GM19467 (cell line): Measurements from ENCODE around the gene PPP3CA.

Experiments
- ATAC-seq: cut with Tn5 transposase; IDR thresholded peaks from one replicate; pipeline ENCODE4 v1.9.1; 2021; ENCODE audit warnings: mild to moderate bottlenecking, moderate library complexity; ENCODE audit not compliant: unreplicated experiment

Gene PPP3CA

GRCh38 chr4:101065935-101066485 lies 281.3 kb downstream of the PPP3CA start:
- ATAC-seq: no peak

GRCh38 chr4:101065346-101065745 lies 282.0 kb downstream of the PPP3CA start:
- ATAC-seq: no peak

DNA sequence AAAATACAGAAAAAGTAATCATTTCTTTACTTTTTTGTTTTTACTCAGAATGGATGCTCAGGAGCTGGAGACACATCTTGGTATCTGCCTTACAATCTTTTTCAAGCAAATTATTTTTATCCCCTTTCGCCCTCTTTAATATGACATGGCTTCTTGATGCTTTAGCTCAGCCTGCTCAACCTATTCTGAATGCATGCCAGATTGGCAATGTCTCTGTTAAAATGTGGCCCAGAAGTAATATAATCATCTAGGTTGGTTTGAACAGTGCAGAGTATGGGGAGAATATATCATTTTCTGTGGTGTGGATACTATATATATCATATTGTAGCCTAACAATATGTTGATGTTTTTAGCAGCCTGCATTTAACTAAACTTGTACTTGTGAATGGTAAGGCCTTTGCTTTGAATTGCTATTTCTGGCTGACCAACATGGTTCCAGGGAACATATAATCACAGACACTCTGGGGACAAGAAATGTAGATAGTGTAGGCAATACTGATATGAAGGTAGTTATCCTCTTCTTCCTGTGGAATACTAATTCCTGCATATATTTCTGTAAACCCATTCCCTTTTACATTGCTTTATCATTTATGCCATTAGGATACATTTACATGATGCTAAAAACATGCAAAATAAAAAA lies 282.7 kb downstream of the PPP3CA start:
- ATAC-seq: no peak

- ATAC-seq: no peak
Measured at GRCh38 chr4:101055392-101055791, 291.9 kb downstream of the PPP3CA start.

DNA sequence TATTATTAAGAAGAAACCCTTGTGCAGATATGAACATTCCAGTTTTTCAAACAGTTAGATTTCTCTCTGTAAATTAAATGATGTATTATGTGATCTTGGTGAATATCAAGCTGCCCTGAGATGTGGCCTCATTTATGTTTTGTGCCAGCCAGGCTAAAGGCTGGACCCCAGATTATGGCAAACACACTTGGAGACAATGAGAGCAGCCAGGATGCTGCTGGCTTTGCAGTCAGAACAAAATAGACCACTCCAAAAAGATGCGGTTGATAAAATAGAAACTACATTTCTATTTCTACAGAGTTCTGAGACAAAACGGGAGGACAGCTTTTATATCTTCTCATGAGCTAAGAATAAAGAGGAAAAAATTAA lies 296.5 kb downstream of the PPP3CA start:
- ATAC-seq: no peak

DNA sequence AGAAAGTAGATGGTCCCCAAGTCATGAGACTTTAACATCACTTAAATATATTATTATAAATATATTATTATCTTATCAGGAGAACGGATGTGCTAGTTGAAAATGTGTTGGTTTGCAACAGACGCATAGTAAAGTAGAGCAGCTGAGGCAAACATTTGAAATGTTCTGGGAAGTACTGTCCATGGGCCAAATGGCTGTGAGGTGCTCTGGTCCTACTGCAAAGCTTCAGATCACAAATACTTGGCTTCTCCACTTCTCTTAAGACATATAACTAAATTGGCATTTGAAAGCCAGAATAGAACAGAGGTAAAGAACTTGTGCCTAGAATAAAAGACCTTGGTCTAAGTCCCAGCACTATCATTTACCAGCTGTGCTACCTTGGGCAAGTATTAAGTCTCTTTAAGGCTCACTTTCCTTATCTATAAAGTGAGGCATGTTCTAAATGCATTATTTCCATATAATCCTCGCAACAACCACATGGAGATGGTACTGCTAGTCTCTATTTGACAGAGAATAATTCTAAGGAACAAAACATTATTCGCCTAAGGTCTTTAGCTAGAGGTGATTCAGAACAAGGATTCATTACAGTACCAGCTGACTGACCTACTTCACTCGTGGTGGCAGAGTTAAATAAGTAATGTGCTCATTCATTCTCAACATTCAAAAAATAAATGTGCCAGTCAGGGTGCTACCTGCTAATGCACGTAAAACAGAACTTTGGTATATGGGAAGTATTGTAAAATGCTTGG lies 297.1 kb downstream of the PPP3CA start:
- ATAC-seq: no peak

- no peak for ATAC-seq
Measured at GRCh38 chr4:101049549-101050001, 297.8 kb downstream of the PPP3CA start.

DNA sequence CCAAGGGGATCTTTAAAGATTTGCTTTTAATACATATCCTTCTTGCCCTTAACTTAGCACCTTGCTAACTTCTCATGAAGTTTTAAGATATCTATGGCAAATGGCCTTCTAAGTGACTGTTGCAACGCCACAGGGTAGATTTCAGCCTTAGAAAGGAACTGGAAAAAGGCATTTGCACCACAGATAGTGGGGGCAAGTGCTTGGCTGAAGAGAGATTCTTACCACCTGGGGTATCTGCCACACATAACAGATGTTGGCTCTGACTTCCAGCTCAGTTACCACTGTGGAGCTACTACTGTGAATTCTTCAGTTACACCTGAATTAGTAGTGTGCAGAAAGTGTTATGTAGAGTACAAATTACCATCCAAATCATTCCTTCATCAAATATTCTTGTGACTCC lies 302.6 kb downstream of the PPP3CA start:
- no peak for ATAC-seq

GRCh38 chr4:101042847-101043246 lies 304.5 kb downstream of the PPP3CA start:
- ATAC-seq: no peak

GRCh38 chr4:101040776-101041175 lies 306.6 kb downstream of the PPP3CA start:
- no peak for ATAC-seq

DNA sequence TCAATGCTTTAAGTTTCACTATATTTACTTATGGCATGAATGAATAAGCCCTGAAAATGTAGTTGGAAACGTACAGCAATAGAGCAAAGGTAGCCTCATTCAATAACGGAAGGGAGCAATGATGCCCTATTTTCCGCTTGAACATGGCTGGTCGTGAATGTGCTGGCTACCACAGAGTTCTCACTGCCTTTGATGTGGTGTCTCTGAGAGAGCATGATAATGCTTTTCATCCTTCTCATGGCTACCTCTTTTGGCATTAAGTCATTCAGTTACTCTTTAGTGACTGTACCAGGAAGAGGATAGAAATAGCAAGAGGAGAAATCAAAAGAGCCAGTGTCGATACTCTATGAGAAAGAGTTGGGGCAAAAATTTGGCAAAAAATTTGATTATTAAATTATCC lies 308.0 kb downstream of the PPP3CA start:
- ATAC-seq: no peak

DNA sequence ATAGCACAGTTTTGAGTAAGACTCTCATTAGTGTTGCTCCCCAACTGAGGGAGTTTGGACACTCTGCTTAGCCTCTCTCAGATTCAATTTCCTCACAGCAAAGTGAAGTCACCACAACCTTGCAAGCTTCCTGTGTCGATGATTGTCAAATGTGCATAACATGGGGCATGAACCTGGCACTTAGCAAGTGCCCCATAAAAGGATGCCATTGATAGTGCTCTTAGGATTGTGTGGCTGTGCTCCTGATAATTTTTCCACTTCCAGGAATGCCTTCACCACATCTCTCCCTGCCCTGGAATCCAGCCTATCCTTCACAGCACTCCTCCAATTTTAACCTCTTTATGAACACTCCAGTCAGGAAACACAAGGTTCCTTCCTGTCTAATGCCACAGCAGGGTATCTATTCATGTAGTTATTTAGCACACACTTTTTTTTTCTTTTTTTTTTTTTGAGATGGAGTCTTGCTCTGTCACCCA lies 309.4 kb downstream of the PPP3CA start:
- no peak for ATAC-seq

GRCh38 chr4:101037249-101037648 lies 310.1 kb downstream of the PPP3CA start:
- ATAC-seq: no peak

GRCh38 chr4:101035487-101035886 lies 311.8 kb downstream of the PPP3CA start:
- ATAC-seq: no peak

GRCh38 chr4:101033986-101034385 lies 313.3 kb downstream of the PPP3CA start:
- ATAC-seq: no peak

DNA sequence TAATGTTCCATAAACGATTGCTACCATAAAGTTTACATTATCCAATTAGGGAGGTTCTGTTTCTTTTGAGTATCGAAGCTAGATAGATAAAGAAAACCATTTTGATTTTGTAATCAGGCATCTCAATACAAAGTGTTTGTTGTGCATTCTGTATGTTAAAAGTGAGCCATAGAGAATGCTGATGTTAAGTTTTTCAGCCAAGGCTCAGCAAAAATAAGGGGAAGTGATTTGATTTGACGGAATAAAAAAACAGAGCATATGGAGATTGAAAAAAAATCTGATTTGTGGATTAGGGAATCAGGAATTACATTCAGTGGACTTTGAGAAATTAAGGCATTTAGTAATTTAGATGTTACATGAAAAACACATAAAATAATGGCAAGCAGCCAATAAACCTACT lies 314.8 kb downstream of the PPP3CA start:
- no peak for ATAC-seq

DNA sequence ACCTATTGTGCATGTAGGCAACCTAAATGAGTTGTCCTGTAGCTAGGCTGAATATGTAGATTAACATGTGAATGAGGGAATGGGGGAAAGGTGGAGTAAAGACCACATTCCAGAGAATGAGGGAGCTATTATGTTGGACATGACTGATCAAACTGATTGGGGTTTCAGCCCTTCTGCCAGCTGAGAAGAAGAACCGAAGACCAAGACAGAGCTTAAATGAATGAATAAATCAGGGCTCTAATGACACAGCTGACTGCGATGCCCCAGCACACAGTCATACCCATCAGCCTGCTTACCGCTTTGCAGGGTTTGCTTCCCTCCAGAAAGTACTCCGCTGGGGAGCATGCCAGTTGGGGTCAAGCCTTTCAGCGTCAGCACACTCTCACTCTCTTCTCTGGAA lies 315.4 kb downstream of the PPP3CA start:
- no peak for ATAC-seq

DNA sequence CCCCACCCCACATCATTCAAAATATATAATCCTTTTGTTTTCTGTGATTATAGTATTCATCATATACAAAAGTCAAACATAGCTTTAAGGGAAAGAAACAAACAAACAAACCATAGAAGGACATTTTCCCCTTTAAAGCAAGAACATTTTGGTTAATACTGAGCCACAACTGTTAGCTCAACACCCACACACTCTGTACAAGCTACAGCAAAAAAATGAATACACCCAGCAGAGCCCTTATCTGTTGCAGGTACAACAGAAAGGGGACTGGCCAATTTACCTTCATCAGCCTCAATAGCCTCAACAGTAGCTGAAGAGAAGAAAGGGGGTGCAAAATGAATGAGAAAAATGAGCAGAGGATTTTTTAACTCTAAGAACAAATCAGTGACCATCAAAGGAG lies 318.4 kb downstream of the PPP3CA start:
- ATAC-seq: no peak

DNA sequence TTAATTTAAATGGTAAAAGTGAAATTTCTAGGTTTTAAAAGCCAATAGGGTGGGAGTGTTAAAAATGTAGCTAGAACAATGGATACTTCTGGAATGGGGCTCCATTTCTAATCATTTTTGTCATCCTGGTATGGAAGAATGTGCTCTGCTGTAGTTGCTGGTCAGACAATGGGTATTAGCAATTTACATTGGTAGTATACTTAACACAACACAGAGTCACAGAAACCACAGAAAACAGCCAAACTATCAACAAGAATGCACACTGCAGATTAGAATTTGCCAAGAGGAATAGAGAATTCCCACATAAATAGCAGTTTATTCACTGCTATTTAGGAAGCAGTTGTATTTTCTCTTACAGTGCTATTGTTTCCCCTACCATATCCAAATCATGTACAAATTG lies 319.6 kb downstream of the PPP3CA start:
- ATAC-seq: no peak

GRCh38 chr4:101025755-101026154 lies 321.6 kb downstream of the PPP3CA start:
- ATAC-seq: no peak

DNA sequence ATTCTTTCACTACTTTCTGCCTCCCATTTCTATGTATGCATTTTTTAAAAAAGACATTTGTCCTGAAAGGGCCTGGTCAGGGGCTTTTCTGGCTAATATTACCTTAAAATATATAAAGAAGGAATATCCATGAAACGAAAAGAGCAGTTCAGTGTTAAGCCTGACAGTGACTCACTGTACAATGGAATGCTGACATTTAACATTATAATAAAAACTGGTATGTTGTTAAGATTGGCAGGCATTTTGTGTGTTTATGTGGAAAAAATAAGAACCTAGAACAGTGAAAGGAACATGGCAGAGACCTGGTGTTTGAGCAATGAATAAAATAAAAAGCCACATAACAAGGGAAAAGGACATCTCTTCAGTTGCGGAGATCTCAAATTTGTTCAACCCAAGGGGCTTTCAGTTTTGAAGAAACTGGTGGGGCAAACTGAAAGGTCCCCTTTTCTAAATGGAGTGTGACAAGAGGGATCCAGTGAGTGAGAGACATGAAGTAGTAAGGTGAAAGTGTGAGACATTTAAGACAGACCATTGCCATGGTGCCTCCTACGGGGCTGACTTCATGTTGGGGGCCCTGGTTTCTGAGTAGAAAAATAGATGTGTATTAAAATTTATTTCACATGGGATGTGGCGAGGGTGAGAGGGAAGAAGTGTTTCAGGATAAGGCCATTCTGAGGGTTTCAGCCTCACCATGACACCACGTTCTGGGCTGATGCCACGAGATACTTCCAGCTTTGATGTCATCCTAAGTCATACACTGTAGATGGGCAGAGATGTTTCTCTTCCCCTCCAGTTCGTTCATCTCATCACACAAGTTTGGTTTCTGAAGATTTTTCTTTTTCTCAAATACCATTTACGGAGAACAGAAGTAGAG lies 324.9 kb downstream of the PPP3CA start:
- ATAC-seq: no peak
